GM23338 (cell line): ENCODE results near the gene BLOC1S3. TPM values are rescaled to one million over a fixed set of nuclear protein-coding genes. Genes with fewer than 3 reads are reported as not detected.
A peak's percentile ranks its signal among the peaks of the same experiment; 100 is the strongest.

Experiments
- ATAC-seq: fragments of 200-7000 bp; cut with Tn5 transposase; 3 replicates; pipeline ENCODE4 v1.9.1; 2020
- DNase-seq: peaks from one replicate; pipeline ENCODE4 v3.0.0-alpha.2; 2015; ENCODE audit warnings: low spot score
- H2AFZ ChIP-seq: fragments of 200-600 bp; sonication (generic); 2 replicates; pipeline ENCODE4 v1.8.0; 2016; ENCODE audit warnings: antibody characterized with exemption, mild to moderate bottlenecking, moderate library complexity
- H3F3A ChIP-seq: fragments of 200-600 bp; sonication (generic); replicated peaks from 2 replicates; pipeline ENCODE4 v1.8.0; 2017; ENCODE audit warnings: antibody characterized with exemption, mixed run types, low read depth
- H3K27ac ChIP-seq: fragments of 200-600 bp; sonication (generic); 2 replicates; pipeline ENCODE4 v1.6.1; 2016; ENCODE audit warnings: low read depth
- H3K27me3 ChIP-seq: fragments of 200-600 bp; sonication (generic); 2 replicates; pipeline ENCODE4 v1.8.0; 2016; ENCODE audit warnings: mild to moderate bottlenecking, mixed run types, moderate library complexity; ENCODE audit not compliant: insufficient read depth
- H3K36me3 ChIP-seq: fragments of 200-600 bp; sonication (generic); 2 replicates; pipeline ENCODE4 v1.8.0; 2016; ENCODE audit warnings: mild to moderate bottlenecking; ENCODE audit not compliant: insufficient read depth
- H3K4me1 ChIP-seq: fragments of 200-600 bp; sonication (generic); 2 replicates; pipeline ENCODE4 v1.8.0; 2016; ENCODE audit warnings: mild to moderate bottlenecking, moderate library complexity; ENCODE audit not compliant: insufficient read depth
- H3K4me2 ChIP-seq: fragments of 200-600 bp; sonication (generic); 2 replicates; pipeline ENCODE4 v1.7.1; 2017; ENCODE audit warnings: mixed run types
- H3K4me3 ChIP-seq: fragments of 200-600 bp; sonication (generic); 2 replicates; pipeline ENCODE4 v1.6.1; 2016; ENCODE audit warnings: mixed run types
- H3K79me2 ChIP-seq: fragments of 200-600 bp; sonication (generic); replicated peaks from 2 replicates; pipeline ENCODE4 v1.8.0; 2017; ENCODE audit warnings: mild to moderate bottlenecking; ENCODE audit not compliant: insufficient read depth
- H3K9me2 ChIP-seq: fragments of 200-600 bp; sonication (generic); 2 replicates; pipeline ENCODE4 v1.8.0; 2017; ENCODE audit not compliant: insufficient read depth
- H4K20me1 ChIP-seq: fragments of 200-600 bp; sonication (generic); replicated peaks from 2 replicates; pipeline ENCODE4 v1.8.0; 2017; ENCODE audit warnings: mild to moderate bottlenecking; ENCODE audit not compliant: insufficient read depth
- H3K27ac Mint-ChIP-seq: 2 replicates; pipeline ENCODE4 v1.8.0; 2020; ENCODE audit warnings: inconsistent platforms, mild to moderate bottlenecking, moderate library complexity, mixed read lengths
- H3K27me3 Mint-ChIP-seq: 3 replicates; pipeline ENCODE4 v1.8.0; 2022; ENCODE audit warnings: low read depth, mild to moderate bottlenecking, moderate library complexity, mixed read lengths, inconsistent platforms; ENCODE audit not compliant: insufficient read depth, poor library complexity
- H3K36me3 Mint-ChIP-seq: 3 replicates; pipeline ENCODE4 v1.8.0; 2021; ENCODE audit warnings: low read depth, mild to moderate bottlenecking, inconsistent platforms, moderate library complexity, mixed read lengths
- H3K4me1 Mint-ChIP-seq: 3 replicates; pipeline ENCODE4 v1.8.0; 2020; ENCODE audit warnings: mild to moderate bottlenecking, inconsistent platforms, mixed read lengths
- H3K4me3 Mint-ChIP-seq: 3 replicates; pipeline ENCODE4 v1.8.0; 2021; ENCODE audit warnings: moderate library complexity, mild to moderate bottlenecking, inconsistent platforms, mixed read lengths
- H3K9me3 Mint-ChIP-seq: 3 replicates; pipeline ENCODE4 v1.8.0; 2020; ENCODE audit warnings: moderate library complexity, mild to moderate bottlenecking, inconsistent platforms, mixed read lengths
- CREB1 ChIP-seq: fragments of 250-450 bp; sonication (Bioruptor Pico); IDR thresholded peaks from 2 replicates; pipeline ENCODE4 v1.5.0; 2020; ENCODE audit warnings: low read depth, mild to moderate bottlenecking, moderate library complexity
- CTCF ChIP-seq, 2 experiments: fragments of 200-600 bp in 1 of 2; sonication (generic) in 1 of 2; conservative IDR thresholded peaks; 2 replicates each; pipeline versions ENCODE4 v1.5.1 to v1.6.1; 2016 to 2017; ENCODE audit warnings: antibody characterized with exemption in 2 of 2, low read depth in 2 of 2, mild to moderate bottlenecking in 2 of 2, moderate library complexity in 1 of 2
- EZH2 ChIP-seq: fragments of 200-600 bp; sonication (generic); IDR thresholded peaks from one replicate; pipeline ENCODE4 v1.8.0; 2017; ENCODE audit warnings: antibody characterized with exemption, mild to moderate bottlenecking, low read depth; ENCODE audit not compliant: unreplicated experiment
- EZH2phosphoT487 ChIP-seq: fragments of 200-600 bp; sonication (generic); IDR thresholded peaks from one replicate; pipeline ENCODE4 v1.8.1; 2018; ENCODE audit warnings: antibody characterized with exemption; ENCODE audit not compliant: unreplicated experiment
- JUNB ChIP-seq: IDR thresholded peaks from one replicate; pipeline ENCODE4 v1.6.1; 2016; ENCODE audit warnings: antibody characterized with exemption; ENCODE audit not compliant: unreplicated experiment
- NANOG ChIP-seq: IDR thresholded peaks from 2 replicates; pipeline ENCODE4 v1.6.1; 2016; ENCODE audit warnings: antibody characterized with exemption, borderline replicate concordance
- POLR2AphosphoS5 ChIP-seq: IDR thresholded peaks from 2 replicates; pipeline ENCODE4 v1.6.1; 2016; ENCODE audit warnings: antibody characterized with exemption, low read depth
- STAT1 ChIP-seq: IDR thresholded peaks from one replicate; pipeline ENCODE4 v1.6.1; 2016; ENCODE audit warnings: antibody characterized with exemption; ENCODE audit not compliant: unreplicated experiment
- ZNF114 ChIP-seq: fragments of 250-450 bp; sonication (Bioruptor Pico); IDR thresholded peaks from 2 replicates; pipeline ENCODE4 v1.5.0; 2020; ENCODE audit warnings: mild to moderate bottlenecking, moderate library complexity
- ZNF331 ChIP-seq: fragments of 250-450 bp; sonication (Bioruptor Pico); IDR thresholded peaks from 2 replicates; pipeline ENCODE4 v1.5.0; 2020; ENCODE audit warnings: low read depth, mild to moderate bottlenecking, moderate library complexity
- polyA plus RNA-seq: library from polyadenylated mRNA; unstranded; fragments of >200 nt; fragmentation: Nextera tagmentation; extraction: Ambion mirVana; gene quantifications from 2 replicates; pipeline ENCODE4 v1.2.1, GENCODE V29; 2016
- total RNA-seq: library from RNA; depleted of rRNA; stranded (reverse); fragments of >200 nt; shearing (Covaris generic); gene quantifications from 2 replicates; pipeline ENCODE4 v1.2.3, GENCODE V29; 2014
- TF ChIP-seq, protein P1 (sequence below): IDR thresholded peaks from one replicate; pipeline ENCODE4 v1.6.1; 2018; ENCODE audit warnings: antibody characterized with exemption; ENCODE audit not compliant: unreplicated experiment

BLOC1S3 gene
- total and polyA plus RNA-seq, 2 experiments from 2014 or later = 2.5 to 15.9 TPM

GRCh38 chr19:45137179-45137761 is 41.3 kb upstream of the BLOC1S3 start:
- Histone ChIP-seq H3K9me2 (no peaks in the 10 kb centered on the region), H3K4me2 (no peak overlapping the region), H3F3A (no peaks in the 10 kb centered on the region), H3K27me3 (no peaks in the 10 kb centered on the region), H3K4me3 (no peak overlapping the region), H3K27ac (peak overlapping the region; percentile 66; the same call in 1 of the 2 replicates), H3K36me3 (no peaks in the 10 kb centered on the region), H3K79me2 (peaks cover 51% of the 10 kb centered on the region), H2AFZ (no peak overlapping the region), H3K4me1 (peaks cover 15% of the 10 kb centered on the region; the same call in 1 of the 2 replicates), H4K20me1 (no peaks in the 10 kb centered on the region; the same call in 1 of the 2 replicates)
- no peaks in the 10 kb centered on the region for H3K9me3 Mint-ChIP-seq
- H3K4me3 Mint-ChIP-seq = no peak overlapping the region; the same call in 2 of the 3 replicates
- ATAC-seq (peak; percentile 19; the same call in 2 of the 3 replicates), DNase-seq (no peak)
- H3K27me3 Mint-ChIP-seq = peaks cover 12% of the 10 kb centered on the region
- H3K4me1 Mint-ChIP-seq = peaks cover 32% of the 10 kb centered on the region
- peaks cover 5% of the 10 kb centered on the region; the same call in 2 of the 3 replicates for H3K36me3 Mint-ChIP-seq
- TF ChIP-seq STAT1 (no peak), EZH2phosphoT487 (no peak), EZH2 (no peak), ZNF114 (CRISPR knock-in tag) (no peak), ZNF331 (CRISPR knock-in tag) (no peak)
- H3K27ac Mint-ChIP-seq = peak overlapping the region; percentile 65

DNA sequence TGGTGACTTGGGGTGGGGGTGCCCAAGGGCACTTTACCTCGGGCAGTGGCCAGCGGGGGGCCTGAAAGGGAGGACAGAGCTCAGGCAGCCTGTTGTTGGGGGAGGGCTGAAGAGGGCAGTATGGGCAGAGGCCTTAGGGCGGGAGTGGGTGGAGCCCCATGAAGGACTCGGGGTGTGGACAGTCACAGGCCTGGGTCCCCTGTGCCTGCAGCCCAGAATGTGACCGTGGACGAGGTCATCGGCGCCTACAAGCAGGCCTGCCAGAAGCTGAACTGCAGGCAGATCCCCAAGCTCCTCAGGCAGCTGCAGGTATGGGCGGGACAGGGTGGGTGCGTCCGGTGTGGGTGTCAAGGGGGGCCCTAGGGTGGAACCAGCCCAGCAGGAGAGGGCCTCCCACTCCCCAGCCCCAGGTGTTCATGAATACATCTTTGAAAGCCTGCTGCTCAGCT is 40.3 kb upstream of the BLOC1S3 start:
- Mint-ChIP-seq H3K4me1 (peaks cover 32% of the 10 kb centered on the region), H3K9me3 (no peaks in the 10 kb centered on the region; the same call in 2 of the 3 replicates), H3K27me3 (peaks cover 17% of the 10 kb centered on the region), H3K27ac (peak overlapping the region; percentile 54), H3K36me3 (peaks cover 14% of the 10 kb centered on the region), H3K4me3 (no peak overlapping the region; the same call in 2 of the 3 replicates)
- H3K36me3 ChIP-seq = no peaks in the 10 kb centered on the region
- TF ChIP-seq CREB1 (CRISPR knock-in tag) (no peak), JUNB (no peak), NANOG (no peak), EZH2 (no peak), POLR2AphosphoS5 (no peak), STAT1 (no peak), CTCF (conservative IDR thresholded peaks at IDR 0.05; ENCODE audit: low read depth in 2 of 2) (no peak)
- TF ChIP-seq, protein P1, sequence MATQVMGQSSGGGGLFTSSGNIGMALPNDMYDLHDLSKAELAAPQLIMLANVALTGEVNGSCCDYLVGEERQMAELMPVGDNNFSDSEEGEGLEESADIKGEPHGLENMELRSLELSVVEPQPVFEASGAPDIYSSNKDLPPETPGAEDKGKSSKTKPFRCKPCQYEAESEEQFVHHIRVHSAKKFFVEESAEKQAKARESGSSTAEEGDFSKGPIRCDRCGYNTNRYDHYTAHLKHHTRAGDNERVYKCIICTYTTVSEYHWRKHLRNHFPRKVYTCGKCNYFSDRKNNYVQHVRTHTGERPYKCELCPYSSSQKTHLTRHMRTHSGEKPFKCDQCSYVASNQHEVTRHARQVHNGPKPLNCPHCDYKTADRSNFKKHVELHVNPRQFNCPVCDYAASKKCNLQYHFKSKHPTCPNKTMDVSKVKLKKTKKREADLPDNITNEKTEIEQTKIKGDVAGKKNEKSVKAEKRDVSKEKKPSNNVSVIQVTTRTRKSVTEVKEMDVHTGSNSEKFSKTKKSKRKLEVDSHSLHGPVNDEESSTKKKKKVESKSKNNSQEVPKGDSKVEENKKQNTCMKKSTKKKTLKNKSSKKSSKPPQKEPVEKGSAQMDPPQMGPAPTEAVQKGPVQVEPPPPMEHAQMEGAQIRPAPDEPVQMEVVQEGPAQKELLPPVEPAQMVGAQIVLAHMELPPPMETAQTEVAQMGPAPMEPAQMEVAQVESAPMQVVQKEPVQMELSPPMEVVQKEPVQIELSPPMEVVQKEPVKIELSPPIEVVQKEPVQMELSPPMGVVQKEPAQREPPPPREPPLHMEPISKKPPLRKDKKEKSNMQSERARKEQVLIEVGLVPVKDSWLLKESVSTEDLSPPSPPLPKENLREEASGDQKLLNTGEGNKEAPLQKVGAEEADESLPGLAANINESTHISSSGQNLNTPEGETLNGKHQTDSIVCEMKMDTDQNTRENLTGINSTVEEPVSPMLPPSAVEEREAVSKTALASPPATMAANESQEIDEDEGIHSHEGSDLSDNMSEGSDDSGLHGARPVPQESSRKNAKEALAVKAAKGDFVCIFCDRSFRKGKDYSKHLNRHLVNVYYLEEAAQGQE = no peak
- H3F3A ChIP-seq = no peaks in the 10 kb centered on the region
- H3K27ac ChIP-seq = no peak overlapping the region
- H3K4me1 ChIP-seq = peaks cover 15% of the 10 kb centered on the region; the same call in 1 of the 2 replicates
- H3K9me2 ChIP-seq = no peaks in the 10 kb centered on the region
- DNase-seq (no peak), ATAC-seq (peak; percentile 27; the same call in 2 of the 3 replicates)
- peaks cover 3% of the 10 kb centered on the region; the same call in 1 of the 2 replicates for H4K20me1 ChIP-seq
- no peak overlapping the region for H3K4me3 ChIP-seq
- H2AFZ ChIP-seq = no peak overlapping the region
- H3K4me2 ChIP-seq = no peak overlapping the region
- H3K27me3 ChIP-seq = no peaks in the 10 kb centered on the region
- peaks cover 50% of the 10 kb centered on the region for H3K79me2 ChIP-seq
